Measurements from ENCODE around the gene TEX54.

TEX54 gene

DNA sequence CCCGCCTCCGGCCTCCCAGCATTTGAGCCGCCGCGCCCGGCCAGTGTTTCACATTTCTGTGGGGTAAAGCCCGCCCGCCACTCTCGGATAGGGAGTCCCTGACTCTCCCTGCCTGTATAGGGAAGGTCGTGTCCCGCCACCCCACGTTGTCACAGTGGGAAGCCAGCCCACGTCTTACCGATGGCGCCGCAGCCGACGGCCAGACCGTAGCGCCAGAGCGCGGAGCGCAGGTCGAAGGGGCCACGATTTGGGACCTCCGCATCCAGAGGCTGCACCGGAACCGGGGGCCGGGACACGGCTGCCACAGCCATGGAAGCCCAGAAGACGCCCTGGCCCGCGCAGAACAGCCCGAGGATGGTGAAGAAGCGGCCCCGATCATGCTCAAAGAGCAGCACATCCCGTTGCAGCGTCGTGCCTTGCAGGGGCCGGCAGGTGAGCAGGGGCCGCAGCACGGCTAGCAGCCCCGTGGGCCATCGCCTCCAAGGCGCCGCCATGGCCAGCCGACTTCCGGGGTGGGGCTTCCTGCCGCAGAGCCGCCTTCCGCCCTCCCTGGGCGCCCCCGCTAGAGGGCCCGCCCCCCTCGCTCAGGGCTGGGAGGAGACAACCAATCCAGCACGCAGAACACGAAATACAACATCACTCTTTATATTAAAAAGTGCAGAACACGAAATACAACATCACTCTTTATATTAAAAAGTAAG, 41.0 kb downstream of the TEX54 start, which contains the start of gene TMEM223:
TMEM223 (minus strand) TSS at position 506 of the 701 bp plus-strand sequence; CDS start at position 494, 12 bp downstream.
- Mint-ChIP-seq H3K27me3 (no peaks in the 10 kb centered on the region), H3K36me3 (ENCODE audit: low read depth) (peaks cover 78% of the 10 kb centered on the region), H3K9me3 (no peaks in the 10 kb centered on the region), H3K4me1 (ENCODE audit: low read depth) (peaks cover 46% of the 10 kb centered on the region), H3K4me3 (peak within 1 kb of the TSS; percentile 94), H3K27ac (peak within 1 kb of the TSS; percentile 83)

DNA sequence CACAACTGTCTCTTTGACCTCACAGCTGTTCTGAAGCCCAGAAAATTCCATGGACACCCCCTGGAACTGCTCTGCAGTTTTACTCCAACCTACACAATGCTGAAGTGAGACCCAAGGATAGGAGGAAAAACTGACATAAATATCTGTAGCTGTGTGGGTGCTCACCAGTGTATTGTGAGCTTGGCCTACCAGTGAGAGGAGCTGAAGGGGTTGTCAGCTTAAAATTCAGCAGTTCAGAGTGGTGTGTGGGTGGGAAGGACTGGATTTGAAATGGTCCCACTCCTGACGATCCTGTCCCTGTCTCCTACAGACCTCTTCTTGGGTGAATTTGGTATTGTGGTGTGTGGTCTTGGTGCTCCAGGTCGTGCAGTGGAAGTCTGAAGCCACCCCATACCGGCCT, 43.1 kb downstream of the TEX54 start:
- H3K27me3 Mint-ChIP-seq: no peaks in the 10 kb centered on the region
- no peaks in the 10 kb centered on the region for H3K9me3 Mint-ChIP-seq
- peak overlapping the region; percentile 94 for H3K4me3 Mint-ChIP-seq
- peaks cover 54% of the 10 kb centered on the region for H3K4me1 Mint-ChIP-seq (ENCODE audit: low read depth)
- H3K36me3 Mint-ChIP-seq (ENCODE audit: low read depth): peaks cover 61% of the 10 kb centered on the region
- peak overlapping the region; percentile 92 for H3K27ac Mint-ChIP-seq

DNA sequence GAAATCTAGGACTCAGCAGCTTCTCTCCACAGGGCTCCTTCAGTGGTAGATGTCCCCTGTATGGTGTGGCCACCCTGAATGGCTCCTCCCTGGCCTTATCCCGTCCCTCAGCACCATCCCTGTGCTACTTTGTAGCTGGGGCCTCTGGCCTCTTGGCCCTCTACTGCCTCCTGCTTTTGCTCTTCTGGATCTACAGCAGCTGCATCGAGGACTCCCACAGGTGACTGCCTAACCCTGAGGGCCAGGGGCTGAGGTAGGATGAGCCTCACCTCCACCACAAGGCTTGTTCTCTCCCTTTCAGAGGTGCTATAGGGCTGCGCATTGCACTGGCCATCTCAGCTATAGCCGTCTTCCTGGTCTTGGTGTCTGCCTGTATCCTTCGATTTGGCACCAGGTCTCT, 43.6 kb downstream of the TEX54 start:
- Mint-ChIP-seq H3K4me3 (peak overlapping the region; percentile 94), H3K4me1 (ENCODE audit: low read depth) (peaks cover 54% of the 10 kb centered on the region), H3K36me3 (ENCODE audit: low read depth) (peaks cover 55% of the 10 kb centered on the region), H3K9me3 (no peaks in the 10 kb centered on the region), H3K27ac (peak overlapping the region; percentile 92), H3K27me3 (no peaks in the 10 kb centered on the region)

DNA sequence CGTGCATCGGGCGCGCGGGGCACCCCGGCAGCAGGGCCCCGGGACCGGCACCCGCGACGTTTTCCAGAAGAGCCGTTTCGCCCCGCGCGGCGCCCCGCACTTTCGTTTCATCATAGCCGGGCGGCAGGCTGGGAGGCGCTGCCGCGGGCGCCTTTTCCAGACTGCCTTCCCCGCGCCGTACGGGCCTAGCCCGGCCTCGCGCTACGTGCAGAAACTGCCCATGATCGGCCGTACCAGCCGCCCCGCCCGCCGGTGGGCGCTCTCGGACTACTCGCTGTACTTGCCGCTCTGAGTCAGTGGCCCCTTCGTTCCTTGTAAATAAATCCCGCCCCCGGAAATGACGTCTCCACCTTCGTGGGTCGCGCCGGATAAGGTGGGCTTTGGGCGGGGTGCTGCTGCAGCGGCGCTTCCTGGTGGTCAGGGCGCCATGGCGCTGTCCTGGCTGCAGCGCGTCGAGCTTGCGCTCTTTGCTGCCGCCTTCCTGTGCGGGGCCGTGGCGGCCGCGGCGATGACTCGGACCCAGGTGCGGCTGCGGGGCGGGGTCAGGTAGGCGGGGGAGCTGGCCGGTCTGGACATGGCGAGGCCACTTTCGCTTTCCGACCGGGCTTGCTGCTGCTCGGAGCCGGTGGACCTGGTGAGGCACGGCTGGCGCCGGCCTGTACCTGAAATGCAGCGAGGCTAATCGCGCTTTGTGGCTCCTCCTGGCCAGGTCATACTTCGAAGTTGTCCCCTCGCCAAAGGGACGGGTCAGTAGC, 45.5 kb downstream of the TEX54 start, which contains the start of gene TMEM179B:
TMEM179B (plus strand) TSS at position 398 of the 755 bp plus-strand sequence; CDS start at position 428, 30 bp downstream.
- Mint-ChIP-seq H3K27me3 (no peaks in the 10 kb centered on the region), H3K36me3 (ENCODE audit: low read depth) (peaks cover 48% of the 10 kb centered on the region), H3K9me3 (no peaks in the 10 kb centered on the region), H3K27ac (peak within 1 kb of the TSS; percentile 92), H3K4me1 (ENCODE audit: low read depth) (peaks cover 48% of the 10 kb centered on the region), H3K4me3 (peak within 1 kb of the TSS; percentile 94)

DNA sequence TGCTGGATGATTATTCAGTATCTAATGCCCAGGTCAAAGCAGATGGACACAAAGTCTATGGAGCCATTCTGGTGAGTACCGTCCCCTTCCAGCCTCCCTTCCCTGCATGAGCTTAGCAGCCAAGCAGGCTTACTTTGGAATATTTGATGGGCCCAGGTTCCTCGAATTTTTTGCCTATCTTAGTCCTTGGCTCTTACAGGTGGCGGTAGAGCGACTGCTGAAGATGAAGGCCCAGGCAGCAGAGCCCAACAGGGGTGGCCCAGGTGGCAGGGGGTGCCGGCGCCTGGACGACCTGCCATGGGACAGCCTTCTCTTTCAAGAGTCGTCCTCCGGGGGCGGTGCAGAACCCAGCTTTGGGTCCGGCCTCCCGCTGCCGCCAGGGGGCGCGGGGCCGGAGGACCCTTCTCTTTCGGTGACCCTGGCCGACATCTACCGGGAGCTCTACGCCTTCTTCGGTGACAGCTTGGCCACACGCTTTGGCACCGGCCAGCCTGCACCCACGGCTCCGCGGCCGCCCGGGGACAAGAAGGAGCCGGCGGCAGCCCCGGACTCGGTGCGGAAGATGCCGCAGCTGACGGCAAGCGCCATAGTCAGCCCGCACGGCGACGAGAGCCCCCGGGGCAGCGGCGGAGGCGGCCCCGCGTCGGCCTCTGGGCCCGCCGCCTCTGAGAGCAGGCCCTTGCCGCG, 46.2 kb downstream of the TEX54 start:
- no peaks in the 10 kb centered on the region for H3K27me3 Mint-ChIP-seq
- no peaks in the 10 kb centered on the region for H3K9me3 Mint-ChIP-seq
- peak overlapping the region; percentile 92 for H3K27ac Mint-ChIP-seq
- peaks cover 44% of the 10 kb centered on the region for H3K4me1 Mint-ChIP-seq (ENCODE audit: low read depth)
- peaks cover 45% of the 10 kb centered on the region for H3K36me3 Mint-ChIP-seq (ENCODE audit: low read depth)
- H3K4me3 Mint-ChIP-seq: peak overlapping the region; percentile 87

DNA sequence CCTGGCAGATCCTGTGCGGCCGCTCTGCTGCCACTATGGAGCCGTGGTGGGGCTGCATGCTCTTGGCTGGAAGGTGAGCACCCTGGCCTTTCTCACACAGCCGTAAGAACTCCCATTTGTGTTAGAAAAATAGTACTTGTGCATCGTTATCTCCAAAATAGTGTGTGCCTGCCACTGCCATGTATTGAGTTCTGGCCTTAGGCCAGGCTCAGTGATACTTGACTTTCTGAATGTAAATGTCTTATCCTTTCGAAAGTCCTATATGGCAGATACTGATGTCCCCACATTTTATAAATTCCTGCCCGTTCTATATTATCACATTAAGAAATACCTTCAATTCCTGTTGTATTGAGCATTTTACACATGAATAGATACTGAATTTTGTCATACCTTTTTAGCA, 49.9 kb downstream of the TEX54 start:
- Mint-ChIP-seq H3K9me3 (no peaks in the 10 kb centered on the region), H3K36me3 (ENCODE audit: low read depth) (peaks cover 23% of the 10 kb centered on the region), H3K27ac (no peak overlapping the region), H3K4me3 (no peak overlapping the region), H3K4me1 (ENCODE audit: low read depth) (peaks cover 18% of the 10 kb centered on the region), H3K27me3 (no peaks in the 10 kb centered on the region)
